ENCODE results near the gene GPR132.

- no peak for TF ChIP-seq POLR2A (IDR thresholded peaks at IDR 0.05; ENCODE audit: low read depth, low read length)
- TF ChIP-seq POLR2AphosphoS5 (IDR thresholded peaks at IDR 0.05; ENCODE audit: low read depth, low read length): no peak
Observed at GRCh38 chr14:105105158-105105557, 39.9 kb upstream of the GPR132 start.

Measured in GM12891 (cell line).